SHP77 (cell line): Measurements from ENCODE around the gene B4GALT3.

ENCODE experiments used
- DNase-seq, 2 experiments: peaks; one replicate each; lab custom pipeline; 2025; lab: John Stamatoyannopoulos, UW

Gene B4GALT3

DNA sequence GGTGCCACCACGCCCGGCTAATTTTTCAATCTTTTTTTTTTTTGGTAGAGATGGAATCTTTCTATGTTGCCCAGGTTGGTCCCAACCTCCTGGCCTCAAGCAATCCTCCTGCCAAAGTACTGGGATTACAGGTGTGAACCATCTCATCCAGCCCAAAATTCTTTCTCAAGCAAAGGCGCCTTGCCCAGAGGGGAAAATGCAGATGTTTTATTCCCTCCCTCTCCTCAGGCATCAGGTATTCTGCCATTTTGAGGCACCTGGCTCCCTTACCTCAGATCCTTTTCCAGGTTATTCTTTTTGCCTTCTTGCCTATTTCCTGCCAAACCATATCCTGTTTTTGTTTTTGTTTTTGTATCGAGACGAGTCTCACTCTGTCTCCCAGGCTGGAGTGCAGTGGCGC, 11.1 kb upstream of the B4GALT3 start:
- no peak for DNase-seq

DNA sequence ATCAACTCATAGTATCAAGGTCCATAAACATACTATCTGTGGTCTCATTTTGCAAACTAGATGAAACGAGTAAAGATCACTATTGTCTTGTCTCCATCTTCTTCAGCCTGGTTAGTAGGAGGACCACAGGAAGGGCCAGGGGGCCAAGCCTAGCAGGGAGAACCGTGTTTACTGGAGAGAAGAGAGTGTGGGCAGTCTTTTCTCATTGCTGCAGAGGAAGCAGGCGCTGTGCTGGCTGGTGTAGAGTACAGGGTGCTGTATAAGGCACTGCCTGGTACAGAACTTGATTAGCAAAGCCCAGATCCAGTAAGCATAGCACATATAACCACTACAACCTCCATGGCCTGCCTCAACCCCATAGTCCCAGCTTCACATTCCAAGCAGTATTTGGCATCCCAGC, 10.0 kb upstream of the B4GALT3 start:
- no peak for DNase-seq

DNA sequence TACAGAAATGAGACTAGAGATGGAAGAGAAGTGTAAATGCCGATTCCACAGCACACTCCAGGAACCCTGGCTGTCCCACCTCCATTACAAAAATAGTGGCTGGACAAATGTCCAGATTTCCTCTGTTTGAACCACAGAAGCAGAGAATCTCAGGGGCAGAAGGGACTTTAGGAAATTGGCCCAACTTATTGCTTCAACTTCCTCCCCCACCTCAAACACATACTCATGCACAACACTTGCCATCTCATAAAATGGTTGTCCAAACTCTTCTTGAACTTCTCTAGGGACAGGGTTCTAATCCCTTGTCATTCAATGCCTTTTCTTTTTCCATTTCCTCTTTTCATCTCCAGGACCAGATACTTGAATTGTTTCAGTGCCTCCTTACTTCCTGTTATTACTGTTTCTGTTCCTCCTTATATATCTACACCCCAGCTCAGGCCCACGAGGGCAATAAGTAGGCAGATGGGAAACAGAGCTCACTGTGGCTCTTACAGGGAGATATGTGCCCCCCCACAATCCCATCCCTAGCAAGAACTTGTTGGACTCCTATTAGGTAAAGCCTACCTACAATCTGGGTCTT, 8.5 kb upstream of the B4GALT3 start:
- DNase-seq, result no peak

DNA sequence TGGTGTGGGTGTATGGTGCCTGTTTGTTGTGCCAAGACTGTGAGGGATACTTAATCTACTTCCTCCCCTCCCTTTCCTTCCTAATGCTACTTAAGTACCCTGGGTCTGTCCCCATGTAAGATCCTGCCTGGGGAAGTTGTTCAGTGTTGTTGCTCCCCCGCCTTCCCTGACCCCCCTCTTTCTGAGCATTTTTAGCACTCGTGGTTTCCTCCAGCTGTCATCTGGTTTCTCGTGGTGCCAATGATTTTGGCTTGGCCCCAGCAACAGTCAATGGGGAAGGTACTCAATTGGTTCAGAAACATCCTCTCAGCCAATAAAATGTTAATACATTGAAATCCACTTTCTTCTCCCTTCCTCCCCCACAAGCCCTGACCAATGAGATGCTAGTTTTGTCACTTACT, 8.0 kb upstream of the B4GALT3 start:
- DNase-seq, result no peak

DNA sequence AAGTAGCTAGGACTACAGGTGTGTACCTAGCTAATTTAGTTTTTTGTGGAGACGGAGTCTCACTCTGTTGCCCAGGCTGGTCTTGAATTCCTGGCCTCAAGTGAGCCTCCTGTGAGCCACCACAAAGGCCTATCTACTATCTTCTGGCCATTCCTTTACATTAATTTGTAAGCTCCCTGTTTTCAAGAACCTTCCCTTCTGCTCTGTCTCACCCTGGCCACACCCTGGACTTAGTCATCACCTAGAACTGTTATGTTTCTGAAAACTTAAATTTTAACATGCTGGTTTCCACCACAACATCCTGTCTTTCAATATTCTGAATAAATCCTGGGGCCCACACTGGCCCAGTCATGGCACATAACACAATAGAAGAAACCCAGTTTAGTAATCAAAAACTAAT, 4.9 kb upstream of the B4GALT3 start:
- no peak for DNase-seq

DNA sequence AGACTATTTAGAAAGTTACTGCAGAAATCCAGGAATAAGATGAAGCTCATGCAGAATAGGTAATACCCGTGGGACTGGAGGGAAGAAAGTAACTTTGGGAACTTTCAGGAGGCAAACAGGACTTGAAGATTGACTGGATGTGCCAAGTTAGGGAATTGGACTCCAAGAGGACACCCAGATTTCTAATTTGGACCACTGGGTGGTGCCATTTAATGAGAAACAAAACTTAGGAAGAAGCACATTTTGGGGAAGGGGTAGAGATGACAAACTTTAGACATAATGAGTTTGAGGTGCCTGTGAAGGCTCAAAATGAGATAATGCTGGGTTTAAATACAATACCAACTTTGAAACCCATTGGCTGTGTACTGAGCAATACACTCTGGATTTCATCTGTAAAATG, 3.3 kb upstream of the B4GALT3 start:
- no peak for DNase-seq

DNA sequence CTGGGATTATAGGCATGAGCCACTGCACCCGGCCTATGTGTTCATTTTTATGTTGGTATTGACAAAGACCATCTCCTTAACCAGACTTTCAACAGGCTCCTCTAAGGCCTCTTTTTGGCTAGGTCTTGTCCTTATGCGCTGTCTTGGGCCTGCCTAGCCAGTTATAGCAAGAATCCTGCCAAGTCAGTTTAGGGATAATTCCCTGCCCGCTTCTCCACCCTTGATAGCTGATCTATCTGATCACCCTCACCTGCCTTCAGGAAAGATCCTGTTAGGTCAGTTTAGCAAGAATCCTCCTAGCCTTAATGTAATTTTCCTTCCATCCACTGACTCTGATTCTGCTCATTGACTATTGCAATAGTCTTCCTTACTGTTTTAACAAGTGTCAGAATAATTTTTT, 2.4 kb upstream of the B4GALT3 start:
- no peak for DNase-seq

DNA sequence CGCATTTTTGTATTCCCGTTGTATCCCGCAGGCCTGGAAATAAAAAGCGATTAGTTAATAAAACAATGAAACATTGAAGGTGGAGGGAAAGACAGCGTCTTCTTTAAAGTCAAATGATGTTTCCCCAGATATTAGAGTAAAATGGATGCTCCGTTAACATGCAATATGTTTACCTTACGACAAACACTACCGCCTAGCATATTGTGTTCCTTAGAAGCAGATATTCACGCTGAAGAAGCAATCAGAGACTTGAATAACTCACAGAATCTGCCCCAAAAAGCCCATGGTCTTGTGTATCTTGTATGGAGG, 583 bp upstream of the B4GALT3 start:
- DNase-seq, result no peak

DNA sequence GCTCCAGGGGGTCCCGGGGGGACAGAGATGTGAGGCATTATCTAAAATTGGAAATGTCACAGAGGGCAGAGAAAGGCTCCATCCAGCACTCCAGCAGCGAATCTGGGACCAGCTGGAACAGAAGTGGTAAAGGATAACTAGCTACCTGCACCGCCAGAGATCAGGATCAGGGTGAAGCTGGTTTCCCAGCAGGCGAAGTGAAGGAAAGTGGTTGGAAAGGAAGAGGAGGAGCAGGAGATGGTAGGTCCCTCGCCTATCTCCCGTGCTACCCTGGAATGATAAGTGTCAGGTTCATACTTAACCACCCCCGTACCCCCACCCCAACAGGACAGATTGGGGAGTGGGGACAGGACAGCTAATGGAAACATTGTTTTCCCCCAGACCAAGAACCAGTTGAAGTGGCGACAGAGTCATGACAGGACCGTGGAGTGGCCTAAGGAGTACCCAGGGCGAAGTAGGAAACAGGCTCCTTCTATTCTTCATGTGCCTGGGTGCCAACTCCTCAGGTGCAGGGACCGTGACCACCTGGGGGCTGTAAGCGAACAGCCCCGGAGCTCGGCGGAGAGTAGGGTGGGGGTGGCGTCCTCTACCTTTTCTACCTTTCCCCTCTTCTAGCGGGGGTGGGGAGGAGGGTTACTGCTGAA, 717 bp downstream of the B4GALT3 start:
- no peak for DNase-seq

DNA sequence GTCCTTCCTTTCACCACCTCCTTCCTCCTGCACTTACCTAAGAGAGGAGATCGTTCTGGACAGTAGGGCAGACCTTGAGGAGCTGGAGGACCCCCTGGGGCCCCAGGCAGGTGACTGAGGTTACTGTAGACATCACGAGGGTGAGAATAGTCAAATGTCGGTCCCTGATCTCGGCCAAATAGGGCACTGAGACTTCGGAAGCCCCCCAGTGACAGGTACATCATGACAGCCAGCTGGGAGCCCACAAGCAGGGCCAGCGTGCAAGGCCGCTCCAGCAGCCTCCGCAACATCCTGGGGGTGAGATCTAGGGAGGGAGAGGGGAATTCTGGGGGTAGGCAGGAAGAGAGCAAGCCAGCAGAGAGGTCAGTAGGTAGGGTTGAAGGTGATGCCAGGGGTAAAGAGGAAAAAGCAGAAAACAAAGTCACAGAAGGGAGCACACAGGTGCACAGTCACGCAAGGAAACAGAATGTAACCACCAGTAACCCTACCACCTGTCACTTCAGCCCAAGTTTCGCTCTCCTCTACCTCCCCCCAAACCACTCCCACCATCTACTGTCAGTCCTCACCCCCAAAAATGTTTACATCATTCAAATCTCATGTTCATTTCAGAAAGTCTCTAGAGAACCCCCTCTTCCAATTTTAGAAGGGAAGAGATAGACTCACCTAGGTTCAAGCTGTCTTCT, 1.4 kb downstream of the B4GALT3 start:
- DNase-seq, result no peak

DNA sequence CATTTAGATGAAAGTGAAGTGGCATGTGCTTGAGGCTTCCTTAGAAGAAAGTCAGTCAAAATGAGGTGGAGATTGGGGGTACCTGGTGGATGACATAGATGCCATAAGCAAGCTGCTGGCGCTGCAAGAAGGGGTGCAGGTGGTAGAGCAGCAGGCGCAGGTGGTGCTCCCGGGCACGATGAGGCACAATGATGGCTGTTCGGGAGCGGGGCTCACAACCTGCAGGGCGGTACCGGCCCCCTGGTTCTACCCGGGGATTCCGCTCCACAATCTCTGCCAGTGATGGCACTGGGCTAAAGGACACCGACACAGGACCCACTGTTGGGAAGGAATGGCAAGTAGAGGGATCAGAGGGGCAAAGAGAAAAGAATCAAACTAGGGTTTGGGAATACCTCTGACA, 2.4 kb downstream of the B4GALT3 start:
- DNase-seq, result no peak

DNA sequence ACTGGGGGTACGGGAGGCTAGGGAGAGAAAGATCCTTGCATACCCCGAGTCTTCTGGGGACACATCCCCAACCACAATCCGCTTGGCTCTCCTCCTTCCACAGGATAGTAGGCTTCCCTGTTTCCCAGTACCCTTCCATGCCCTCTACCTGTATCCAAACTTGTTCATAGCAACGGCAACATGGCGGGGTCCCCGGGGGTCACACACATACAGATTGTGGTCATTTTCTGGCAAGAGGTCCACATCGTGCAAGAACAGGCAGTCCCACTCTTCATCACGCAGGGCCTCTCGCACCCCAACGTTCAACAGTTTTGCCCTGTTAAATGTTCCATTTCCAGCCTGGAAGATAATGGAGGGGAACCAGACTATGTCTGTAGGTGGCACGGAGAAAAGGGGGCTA, 3.6 kb downstream of the B4GALT3 start:
- no peak for DNase-seq

DNA sequence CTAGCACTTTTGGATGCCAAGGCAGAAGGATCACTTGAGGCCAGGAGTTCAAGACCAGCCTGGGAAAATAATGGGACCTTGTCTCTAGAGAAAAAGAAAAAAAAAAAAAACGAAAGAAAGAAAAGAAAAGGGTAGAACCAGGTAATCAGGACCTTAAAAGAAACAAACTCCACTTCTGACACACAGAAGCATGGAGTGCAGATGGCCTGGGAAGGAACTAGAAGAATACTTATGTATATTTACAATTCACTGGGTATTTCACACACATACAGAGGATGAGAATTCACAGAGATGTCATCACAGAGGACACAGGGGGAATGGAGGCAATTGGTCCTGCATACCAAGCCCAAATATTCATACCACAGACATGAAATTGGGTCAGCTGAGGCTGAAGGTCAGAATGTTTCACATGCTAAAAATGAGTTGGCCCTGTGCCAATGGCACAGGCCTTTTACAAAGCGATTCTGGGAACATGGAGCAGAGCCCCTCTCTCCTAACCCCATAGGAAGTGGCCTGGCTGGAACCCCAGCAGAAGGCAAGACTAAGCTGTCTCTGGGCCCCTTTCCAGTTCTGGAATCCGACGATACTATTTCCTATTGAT, 4.4 kb downstream of the B4GALT3 start:
- DNase-seq, result no peak

DNA sequence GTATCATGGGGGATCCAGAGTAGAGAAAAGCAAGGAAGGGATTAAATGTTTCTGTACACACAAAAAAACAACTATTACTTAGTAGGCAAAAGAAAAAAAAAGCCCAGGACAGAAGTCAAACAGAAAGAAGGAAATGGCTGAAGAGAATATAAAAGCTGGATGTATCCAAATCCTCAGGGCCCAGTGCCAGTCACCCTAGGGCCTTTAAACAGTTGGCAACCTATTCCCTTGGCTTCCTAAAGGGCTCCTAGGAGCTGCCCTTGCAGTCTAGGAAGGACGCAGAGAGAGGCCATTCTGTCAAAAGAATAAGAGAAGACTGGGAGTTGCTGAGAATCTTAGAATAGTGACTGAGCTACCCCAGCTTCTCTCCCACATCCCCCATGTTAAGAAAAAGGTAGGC, 5.0 kb downstream of the B4GALT3 start:
- DNase-seq, result no peak

DNA sequence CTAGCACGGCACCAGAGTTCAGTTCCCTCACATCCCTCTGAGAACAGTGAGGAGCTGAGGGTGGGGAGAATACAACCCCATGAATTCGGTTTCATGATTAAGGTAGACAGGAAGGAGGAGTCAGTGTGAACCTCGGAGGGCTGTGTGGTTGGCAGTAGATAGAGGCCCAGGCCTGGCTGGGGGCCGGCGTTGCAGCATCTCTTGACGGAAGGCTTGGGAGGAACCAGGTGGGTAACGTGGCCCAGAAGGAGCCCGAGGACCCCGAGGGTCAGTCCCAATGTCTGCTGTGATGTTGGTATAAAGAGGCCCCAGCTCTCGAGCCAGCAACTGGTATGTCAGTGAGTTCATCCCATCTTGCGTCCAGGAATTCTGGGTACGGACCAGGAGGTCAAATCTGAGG, 5.6 kb downstream of the B4GALT3 start:
- no peak for DNase-seq

DNA sequence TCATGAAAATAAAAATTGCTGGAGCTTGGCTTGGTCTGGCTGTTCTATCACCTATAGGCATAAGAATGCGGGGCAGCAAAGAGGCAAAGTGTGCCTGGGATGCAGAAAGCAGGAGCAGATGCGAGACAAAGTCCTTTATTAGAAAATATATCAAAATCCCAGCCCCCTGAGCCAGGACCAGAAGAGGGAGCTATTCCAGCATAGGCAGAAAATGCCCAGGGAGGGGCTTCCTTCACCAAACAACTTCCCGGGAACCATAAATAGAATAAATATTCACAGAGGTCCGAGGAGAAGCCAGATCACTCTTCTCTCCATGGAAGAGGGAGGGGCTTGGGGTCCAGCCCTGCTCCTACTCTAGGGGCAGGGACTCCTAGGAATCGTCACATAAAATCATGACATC, 6.1 kb downstream of the B4GALT3 start:
- no peak for DNase-seq

DNA sequence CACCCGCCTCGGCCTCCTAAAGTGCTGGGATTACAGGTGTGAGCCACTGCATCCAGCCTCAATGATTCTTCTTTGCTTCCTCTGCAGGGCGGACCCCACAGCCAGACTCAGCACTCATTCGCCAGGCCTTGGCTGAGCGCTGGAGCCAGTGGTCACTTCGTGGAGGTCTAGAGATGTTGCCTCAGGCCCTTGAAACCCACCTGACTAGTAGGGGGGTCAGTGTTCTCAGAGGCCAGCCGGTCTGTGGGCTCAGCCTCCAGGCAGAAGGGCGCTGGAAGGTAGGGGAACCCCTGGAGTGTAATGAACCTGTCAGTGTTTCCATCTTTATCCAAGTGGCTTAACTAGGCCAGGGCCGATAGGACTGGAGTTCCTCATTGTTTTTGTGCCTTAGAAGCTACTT, 8.4 kb downstream of the B4GALT3 start:
- no peak for DNase-seq

DNA sequence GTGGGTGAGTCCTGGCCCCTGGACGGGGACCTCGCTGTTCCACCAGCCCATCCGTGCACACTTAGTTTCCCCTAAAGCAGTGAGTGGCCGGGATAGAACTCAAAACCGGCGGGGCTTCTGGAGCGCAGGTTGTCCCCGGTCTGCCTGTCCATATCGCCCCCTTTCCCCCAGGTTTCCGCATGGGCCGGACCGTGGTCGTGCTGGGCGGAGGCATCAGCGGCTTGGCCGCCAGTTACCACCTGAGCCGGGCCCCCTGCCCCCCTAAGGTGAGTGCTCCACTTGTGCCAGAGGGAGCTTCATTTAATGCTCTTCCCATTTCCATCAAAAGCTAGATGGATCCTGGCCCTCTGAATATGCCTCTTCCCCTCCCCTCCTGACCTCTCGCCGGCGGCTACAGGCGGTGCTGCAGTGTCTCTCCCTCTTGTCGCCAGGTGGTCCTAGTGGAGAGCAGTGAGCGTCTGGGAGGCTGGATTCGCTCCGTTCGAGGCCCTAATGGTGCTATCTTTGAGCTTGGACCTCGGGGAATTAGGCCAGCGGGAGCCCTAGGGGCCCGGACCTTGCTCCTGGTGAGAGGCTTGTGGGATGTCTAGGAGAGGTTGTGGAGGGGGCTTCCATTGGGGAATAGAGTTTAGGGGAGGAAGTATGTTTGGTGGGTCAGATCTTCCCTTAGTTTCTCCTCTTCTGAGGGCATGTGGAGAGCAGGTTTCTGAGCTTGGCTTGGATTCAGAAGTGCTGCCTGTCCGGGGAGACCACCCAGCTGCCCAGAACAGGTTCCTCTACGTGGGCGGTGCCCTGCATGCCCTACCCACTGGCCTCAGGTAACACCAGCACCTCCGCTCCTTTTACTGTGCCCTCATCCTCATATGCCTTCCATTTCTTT, 10.4 kb downstream of the B4GALT3 start:
- DNase-seq, result peak; percentile 53 to 63

DNA sequence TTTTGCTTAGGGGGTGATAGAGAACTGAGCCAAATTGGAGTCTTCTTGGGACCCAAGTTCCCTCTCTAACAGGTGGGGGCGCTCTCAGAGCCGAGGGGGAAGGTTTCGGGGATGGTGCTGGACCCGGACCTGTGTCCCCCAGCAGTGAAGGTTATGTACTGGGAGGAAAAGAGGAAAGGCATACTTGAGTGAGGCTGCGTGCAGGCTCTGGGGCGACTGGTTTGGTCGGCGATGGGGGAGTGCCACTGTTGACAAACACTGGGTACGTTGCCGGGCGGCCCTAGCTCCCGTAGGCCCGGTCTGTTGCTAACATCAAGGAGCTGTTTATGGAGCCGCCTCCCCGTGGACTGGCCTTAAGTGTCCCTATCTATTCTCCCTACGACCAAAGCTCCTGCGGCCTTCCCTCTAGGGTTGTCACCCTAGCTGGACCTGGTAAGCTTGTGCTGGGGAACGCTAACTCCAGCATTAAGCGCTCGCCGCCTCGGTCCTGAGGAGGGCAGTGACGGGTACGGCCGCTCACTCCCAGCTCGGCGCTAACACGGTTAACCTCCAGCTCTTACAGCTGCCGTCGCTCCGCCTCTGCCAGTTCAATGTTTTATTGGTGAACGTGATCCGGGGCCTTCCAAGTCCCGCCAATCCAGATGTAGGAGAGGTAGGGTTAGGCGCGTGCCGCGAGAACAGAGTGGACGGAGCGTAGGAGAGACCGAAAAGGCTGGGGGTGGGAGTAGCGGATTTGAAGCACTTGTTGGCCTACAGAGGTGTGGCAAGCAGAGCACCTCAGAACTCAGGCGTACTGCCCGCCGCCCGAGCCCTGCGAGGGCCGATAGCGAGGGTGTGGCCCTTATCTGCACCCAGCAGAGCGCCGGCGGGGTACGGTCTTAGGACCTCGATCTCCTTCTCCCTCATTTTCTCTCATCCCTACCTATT, 11.3 kb downstream of the B4GALT3 start, which contains the start of gene PPOX:
PPOX (plus strand) TSS at position 685 of the 927 bp plus-strand sequence. CDS start 422 bp downstream, outside the sequence.
- peak; percentile 99 to 100 for DNase-seq

DNA sequence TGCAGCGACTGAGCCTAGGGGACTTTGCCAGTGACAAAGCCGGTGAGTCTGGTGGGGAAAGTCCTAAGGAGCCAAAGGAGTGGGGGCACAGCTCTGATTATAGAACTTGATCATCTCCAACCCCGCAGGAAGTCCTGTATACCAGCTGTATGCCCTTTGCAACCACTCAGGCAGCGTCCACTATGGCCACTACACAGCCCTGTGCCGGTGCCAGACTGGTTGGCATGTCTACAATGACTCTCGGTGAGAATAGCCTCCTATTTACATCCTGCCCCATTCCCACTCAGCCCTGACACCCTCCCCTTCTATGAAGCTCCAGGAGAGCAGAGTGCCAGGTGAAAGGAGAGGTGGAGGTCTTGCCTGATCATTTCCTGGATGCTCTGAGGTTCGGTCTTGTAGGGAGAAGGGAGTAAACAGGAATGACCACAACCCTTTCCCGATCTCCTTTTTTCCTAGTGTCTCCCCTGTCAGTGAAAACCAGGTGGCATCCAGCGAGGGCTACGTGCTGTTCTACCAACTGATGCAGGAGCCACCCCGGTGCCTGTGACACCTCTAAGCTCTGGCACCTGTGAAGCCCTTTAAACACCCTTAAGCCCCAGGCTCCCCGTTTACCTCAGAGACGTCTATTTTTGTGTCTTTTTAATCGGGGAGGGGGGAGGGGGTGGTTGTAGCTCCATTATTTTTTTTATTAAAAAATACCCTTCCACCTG, 12.3 kb downstream of the B4GALT3 start:
- no peak for DNase-seq

DNA sequence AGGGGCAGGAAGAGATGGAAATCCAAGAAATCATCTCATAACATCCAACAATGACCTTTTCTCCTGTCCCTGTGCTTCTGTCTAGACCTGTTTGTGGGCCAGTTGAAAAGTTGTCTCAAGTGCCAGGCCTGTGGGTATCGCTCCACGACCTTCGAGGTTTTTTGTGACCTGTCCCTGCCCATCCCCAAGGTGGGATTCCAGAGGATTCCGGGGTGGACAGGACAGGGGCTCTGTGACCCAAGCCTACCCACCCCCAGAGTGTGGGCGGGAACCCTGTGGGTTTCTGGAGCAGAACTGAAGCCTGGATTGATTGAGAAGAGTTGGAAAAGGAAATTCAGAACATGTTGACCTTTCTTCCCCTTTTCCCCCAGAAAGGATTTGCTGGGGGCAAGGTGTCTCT, 13.5 kb downstream of the B4GALT3 start:
- no peak for DNase-seq
